SK-N-SH treated with all-trans-retinoic acid at 6 μM for 48 hours (cell line): ENCODE measurements around the gene CDC42BPB.

Source experiments
- ATAC-seq: fragments of 200-7000 bp; cut with Tn5 transposase; 3 replicates; pipeline ENCODE4 v1.9.1; 2020; ENCODE audit warnings: mild to moderate bottlenecking, moderate library complexity
- ARNTL ChIP-seq: fragments of 450-650 bp; formaldehyde crosslinking; IDR thresholded peaks from 2 replicates; pipeline ENCODE4 v1.5.0; 2020; ENCODE audit warnings: low read depth, mild to moderate bottlenecking, moderate library complexity, borderline replicate concordance
- BACH2 ChIP-seq: fragments of 250-450 bp; sonication (Bioruptor Pico); IDR thresholded peaks from 2 replicates; pipeline ENCODE4 v1.9.0; 2021; ENCODE audit warnings: mild to moderate bottlenecking, borderline replicate concordance
- CREB5 ChIP-seq: fragments of 250-450 bp; sonication (Bioruptor Pico); IDR thresholded peaks from 2 replicates; pipeline ENCODE4 v1.5.1; 2020; ENCODE audit warnings: low read depth, mild to moderate bottlenecking, moderate library complexity
- CSDC2 ChIP-seq: fragments of 250-450 bp; sonication (Bioruptor Pico); IDR thresholded peaks from 2 replicates; pipeline ENCODE4 v1.5.0; 2020; ENCODE audit warnings: mild to moderate bottlenecking, moderate library complexity
- CSRNP3 ChIP-seq: fragments of 250-450 bp; sonication (Bioruptor Pico); IDR thresholded peaks from 2 replicates; pipeline ENCODE4 v1.5.1; 2021; ENCODE audit warnings: mild to moderate bottlenecking, moderate library complexity
- ESRRG ChIP-seq: fragments of 250-450 bp; sonication (Bioruptor Pico); IDR thresholded peaks from 2 replicates; pipeline ENCODE4 v1.6.1; 2021; ENCODE audit warnings: mild to moderate bottlenecking
- GLIS3 ChIP-seq: fragments of 250-450 bp; sonication (Bioruptor Pico); IDR thresholded peaks from 2 replicates; pipeline ENCODE4 v1.5.0; 2020; ENCODE audit warnings: mild to moderate bottlenecking, moderate library complexity
- ISL1 ChIP-seq: fragments of 250-450 bp; sonication (Bioruptor Pico); IDR thresholded peaks from 2 replicates; pipeline ENCODE4 v2.1.2; 2022; ENCODE audit warnings: mild to moderate bottlenecking, moderate library complexity
- OSR1 ChIP-seq: fragments of 250-450 bp; sonication (Bioruptor Pico); IDR thresholded peaks from 2 replicates; pipeline ENCODE4 v1.8.0; 2022; ENCODE audit warnings: moderate library complexity, mild to moderate bottlenecking, inconsistent platforms
- PATZ1 ChIP-seq: fragments of 250-450 bp; sonication (Bioruptor Pico); IDR thresholded peaks from 2 replicates; pipeline ENCODE4 v1.8.0; 2020; ENCODE audit warnings: mild to moderate bottlenecking, moderate library complexity, borderline replicate concordance
- POU6F1 ChIP-seq: fragments of 250-450 bp; sonication (Bioruptor Pico); IDR thresholded peaks from 2 replicates; pipeline ENCODE4 v1.8.0; 2021; ENCODE audit warnings: low read depth, mild to moderate bottlenecking, moderate library complexity, borderline replicate concordance
- PPARA ChIP-seq: fragments of 250-450 bp; sonication (Bioruptor Pico); IDR thresholded peaks from 2 replicates; pipeline ENCODE4 v1.5.0; 2020; ENCODE audit warnings: mild to moderate bottlenecking, borderline replicate concordance
- RARB ChIP-seq: fragments of 250-450 bp; sonication (Bioruptor Pico); IDR thresholded peaks from 2 replicates; pipeline ENCODE4 v1.8.0; 2021; ENCODE audit warnings: mild to moderate bottlenecking, moderate library complexity
- SNAI2 ChIP-seq: fragments of 250-450 bp; sonication (Bioruptor Pico); IDR thresholded peaks from 2 replicates; pipeline ENCODE4 v1.5.0; 2020; ENCODE audit warnings: mild to moderate bottlenecking, moderate library complexity
- TCF4 ChIP-seq: fragments of 250-450 bp; sonication (Bioruptor Pico); IDR thresholded peaks from 2 replicates; pipeline ENCODE4 v1.8.0; 2021; ENCODE audit warnings: mild to moderate bottlenecking, moderate library complexity, borderline replicate concordance
- TOX ChIP-seq: fragments of 250-450 bp; sonication (Bioruptor Pico); IDR thresholded peaks from 2 replicates; pipeline ENCODE4 v1.8.0; 2021; ENCODE audit warnings: mild to moderate bottlenecking, moderate library complexity, borderline replicate concordance
- TSHZ2 ChIP-seq: fragments of 250-450 bp; sonication (Bioruptor Pico); IDR thresholded peaks from 2 replicates; pipeline ENCODE4 v1.5.0; 2020; ENCODE audit warnings: mild to moderate bottlenecking, moderate library complexity
- ZC3H10 ChIP-seq: fragments of 250-450 bp; sonication (Bioruptor Pico); IDR thresholded peaks from 2 replicates; pipeline ENCODE4 v1.5.1; 2021; ENCODE audit warnings: mild to moderate bottlenecking, moderate library complexity
- ZFP3 ChIP-seq: fragments of 250-450 bp; sonication (Bioruptor Pico); IDR thresholded peaks from 2 replicates; pipeline ENCODE4 v1.5.0; 2020; ENCODE audit warnings: mild to moderate bottlenecking, moderate library complexity
- ZNF70 ChIP-seq: fragments of 450-650 bp; formaldehyde crosslinking; IDR thresholded peaks from 2 replicates; pipeline ENCODE4 v1.5.0; 2020; ENCODE audit warnings: mild to moderate bottlenecking, moderate library complexity
- ZNF8 ChIP-seq: fragments of 450-650 bp; formaldehyde crosslinking; IDR thresholded peaks from 2 replicates; pipeline ENCODE4 v1.5.0; 2020; ENCODE audit warnings: mild to moderate bottlenecking, moderate library complexity

The CDC42BPB gene

GRCh38 chr14:103097244-103097993 lies 40.1 kb upstream of the CDC42BPB start:
- ATAC-seq, result no peak; the same call in 2 of the 3 replicates
- TF ChIP-seq GLIS3 (CRISPR knock-in tag) (no peak), PATZ1 (CRISPR knock-in tag) (no peak), CSDC2 (CRISPR knock-in tag) (no peak), CREB5 (no peak), ZC3H10 (CRISPR knock-in tag) (no peak), ISL1 (CRISPR knock-in tag) (no peak), TCF4 (CRISPR knock-in tag) (no peak), BACH2 (CRISPR knock-in tag) (no peak), ESRRG (CRISPR knock-in tag) (no peak), ZNF8 (no peak), TOX (CRISPR knock-in tag) (no peak), TSHZ2 (CRISPR knock-in tag) (no peak), POU6F1 (no peak), SNAI2 (CRISPR knock-in tag) (no peak), ARNTL (CRISPR knock-in tag) (no peak), OSR1 (CRISPR knock-in tag) (no peak), ZFP3 (CRISPR knock-in tag) (no peak), PPARA (CRISPR knock-in tag) (no peak), RARB (CRISPR knock-in tag) (no peak)

GRCh38 chr14:103096387-103096786 lies 39.0 kb upstream of the CDC42BPB start:
- TF ChIP-seq RARB (CRISPR knock-in tag), result no peak
- TF ChIP-seq PATZ1 (CRISPR knock-in tag), result no peak
- TF ChIP-seq ZNF8, result no peak
- TF ChIP-seq ARNTL (CRISPR knock-in tag), result no peak
- no peak for TF ChIP-seq CSRNP3
- TF ChIP-seq POU6F1, result no peak
- no peak for TF ChIP-seq TOX (CRISPR knock-in tag)
- TF ChIP-seq ESRRG (CRISPR knock-in tag), result no peak
- no peak for TF ChIP-seq PPARA (CRISPR knock-in tag)
- TF ChIP-seq ZNF70, result no peak
- no peak for TF ChIP-seq OSR1 (CRISPR knock-in tag)
- TF ChIP-seq BACH2 (CRISPR knock-in tag), result no peak
- TF ChIP-seq CSDC2 (CRISPR knock-in tag), result no peak
- TF ChIP-seq ZFP3 (CRISPR knock-in tag), result no peak
- no peak for TF ChIP-seq SNAI2 (CRISPR knock-in tag)
- no peak for TF ChIP-seq TCF4 (CRISPR knock-in tag)
- no peak for TF ChIP-seq ZC3H10 (CRISPR knock-in tag)
- no peak for ATAC-seq
